Iris pigment epithelial cell (primary cell): Measurements from ENCODE around the gene MARK4.
"Not testable (repeated sequence)": the region's sequence is repeated elsewhere in the genome, so short reads cannot be mapped to it uniquely, and the experiment has no call there.

ENCODE experiments used
- DNase-seq: peaks from one replicate; pipeline ENCODE4 v3.0.0-alpha.2; 2011; ENCODE audit warnings: low read depth

MARK4 gene

GRCh38 chr19:45250832-45251451 lies at the start of gene MARK4:
Gene MARK4 (plus strand): TSS chr19:45251271. CDS start chr19:45251589, 318 bp downstream.
- DNase-seq: peak; percentile 45

GRCh38 chr19:45202637-45203036 lies 48.4 kb upstream of the MARK4 start:
- DNase-seq: no peak

DNA sequence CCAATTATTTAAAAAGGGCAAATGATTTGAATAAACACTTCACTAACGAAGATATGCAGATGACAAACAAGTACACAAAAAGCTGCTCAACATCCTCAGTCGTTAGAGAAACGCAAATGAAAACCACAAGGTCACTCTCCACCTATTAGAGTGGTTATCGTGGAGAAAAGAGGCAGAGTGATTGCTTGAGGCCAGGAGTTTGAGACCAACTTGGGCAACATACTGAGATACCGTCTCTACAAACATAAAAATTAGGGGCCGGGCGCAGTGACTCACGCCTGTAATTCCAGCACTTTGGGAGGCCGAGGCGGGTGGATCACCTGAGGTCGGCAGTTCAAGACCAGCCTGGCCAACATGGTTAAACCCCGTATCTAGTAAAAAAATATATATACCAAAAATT lies 45.3 kb upstream of the MARK4 start:
- no peak for DNase-seq

- DNase-seq: no peak
Observed at GRCh38 chr19:45206328-45206727, 44.7 kb upstream of the MARK4 start.

DNA sequence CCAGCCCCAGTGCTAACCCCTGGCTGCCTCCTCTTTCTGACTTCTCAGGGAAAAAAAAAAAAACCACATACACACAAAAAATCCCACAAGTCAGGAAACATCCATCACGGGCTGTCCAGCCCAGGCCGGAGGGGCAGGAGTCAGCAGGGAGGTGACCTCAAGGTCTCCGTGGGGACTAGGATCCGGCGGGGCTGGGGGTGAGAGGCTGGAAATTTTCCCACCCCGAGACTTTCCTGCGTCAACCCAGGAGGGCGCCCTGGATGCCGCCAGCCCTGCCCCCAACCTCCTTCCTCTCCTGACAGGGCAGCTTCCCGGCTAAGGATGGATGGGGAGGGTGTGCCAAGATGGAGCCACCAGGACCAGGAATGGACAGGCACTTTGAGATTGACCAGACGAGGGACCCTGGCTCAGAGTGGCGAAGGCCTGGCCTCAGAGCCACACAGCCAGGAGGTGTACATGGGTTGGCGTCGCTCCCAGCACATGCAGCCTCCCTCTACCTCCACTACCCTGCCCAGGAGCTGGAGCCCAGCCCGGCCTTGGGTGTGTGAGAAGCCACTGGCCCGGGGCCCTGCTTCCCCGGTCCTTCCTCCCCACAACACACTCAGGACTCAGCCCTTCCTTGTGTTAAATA lies 39.2 kb upstream of the MARK4 start:
- no peak for DNase-seq

DNA sequence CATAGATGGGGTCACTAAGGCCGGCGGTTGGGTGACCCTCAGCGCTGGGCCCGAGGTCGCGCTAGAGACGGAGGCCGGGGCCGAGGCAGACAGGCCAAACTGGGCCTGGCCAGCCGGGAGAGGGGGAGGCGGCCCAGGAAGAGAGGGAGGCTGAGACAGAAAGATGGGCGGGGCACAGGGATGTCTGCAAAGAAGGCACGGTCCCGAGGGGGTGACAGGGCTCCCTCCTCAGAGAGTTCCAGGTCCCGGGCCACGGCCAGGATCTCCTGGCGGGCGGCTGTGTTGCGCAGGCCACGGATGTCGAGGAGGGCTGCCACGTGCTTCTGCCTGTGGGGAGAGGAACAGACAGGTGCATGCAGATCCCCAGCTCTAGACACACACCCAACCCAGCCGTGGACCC lies 38.0 kb upstream of the MARK4 start:
- DNase-seq: no peak

DNA sequence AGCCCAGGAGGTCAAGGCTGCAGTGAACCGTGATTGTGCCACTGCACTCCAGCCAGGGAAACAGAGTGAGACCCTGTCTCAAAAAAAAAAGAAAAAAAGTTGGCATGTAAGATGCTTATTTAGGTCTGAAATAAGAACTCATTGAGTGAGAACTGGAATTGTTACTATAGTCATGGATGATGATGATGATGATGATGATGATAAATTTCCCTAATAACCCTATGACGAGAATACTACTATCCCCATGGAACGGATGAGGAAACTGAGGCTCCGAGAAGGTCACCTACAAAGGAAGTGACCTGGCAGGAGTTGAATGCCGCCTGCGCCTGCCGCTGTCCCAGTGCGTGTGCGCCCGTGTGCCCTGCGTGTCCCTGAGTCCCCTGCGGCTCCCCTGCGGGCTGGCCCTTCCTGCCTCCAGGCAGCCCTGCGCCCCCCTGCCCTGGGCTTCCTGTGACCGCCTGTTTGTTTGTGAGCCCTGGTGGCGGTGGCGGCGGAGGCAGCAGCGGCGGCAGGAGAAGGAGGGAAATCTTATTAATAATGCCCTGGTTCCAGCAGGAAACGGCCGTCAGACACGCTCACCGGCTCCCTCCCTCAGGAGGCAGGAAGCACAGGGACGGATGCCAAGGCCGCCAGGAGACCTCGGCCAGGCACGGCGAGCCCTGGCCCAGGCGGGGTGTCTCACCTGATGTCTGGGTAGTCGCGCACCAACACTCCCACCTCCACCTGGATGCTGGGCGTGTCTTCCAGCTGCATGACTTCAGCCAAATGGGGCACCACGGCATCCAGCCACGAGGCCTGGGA lies 35.5 kb upstream of the MARK4 start:
- DNase-seq: no peak

GRCh38 chr19:45216667-45217066 lies 34.4 kb upstream of the MARK4 start:
- DNase-seq: no peak

GRCh38 chr19:45217193-45217956 lies 33.7 kb upstream of the MARK4 start:
- DNase-seq: no peak

DNA sequence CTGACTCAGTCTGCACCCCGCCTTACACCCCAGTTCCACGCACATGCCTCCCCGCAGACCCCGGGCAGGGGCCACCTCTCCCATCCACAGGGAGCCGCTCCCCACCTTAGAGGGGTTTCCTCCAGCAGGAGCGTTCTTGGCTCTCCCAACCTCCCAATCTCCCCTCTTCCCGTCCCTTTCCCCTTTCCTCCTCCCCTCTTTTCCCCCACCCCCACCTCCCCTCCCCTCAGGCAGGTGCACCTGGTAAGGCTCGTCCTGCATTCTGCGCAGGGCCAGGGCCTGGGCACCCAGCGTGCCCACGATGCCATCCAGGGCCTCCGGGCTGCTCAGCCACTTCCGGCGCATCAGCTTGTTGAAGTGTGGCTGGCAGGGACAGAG lies 33.1 kb upstream of the MARK4 start:
- no peak for DNase-seq

DNA sequence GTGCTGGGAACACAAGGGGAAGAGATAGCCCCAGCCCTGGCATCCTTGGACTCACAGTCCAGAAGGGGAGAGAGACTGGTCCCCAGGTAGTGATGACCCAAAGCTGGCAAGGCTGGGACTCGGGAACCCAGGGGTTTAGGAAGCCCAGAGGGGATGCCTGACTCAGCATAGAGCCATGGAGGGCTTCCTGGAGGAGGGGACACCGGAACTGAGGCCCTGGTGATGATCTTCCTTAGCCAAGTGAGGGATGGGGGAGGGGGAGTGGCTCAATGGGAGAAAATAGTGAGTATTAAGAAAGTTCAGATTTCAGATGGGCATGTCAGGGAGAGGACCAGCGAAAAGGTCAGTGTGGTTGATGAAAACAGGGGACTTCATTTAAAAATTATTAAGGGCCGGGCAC lies 32.6 kb upstream of the MARK4 start:
- DNase-seq: no peak

DNA sequence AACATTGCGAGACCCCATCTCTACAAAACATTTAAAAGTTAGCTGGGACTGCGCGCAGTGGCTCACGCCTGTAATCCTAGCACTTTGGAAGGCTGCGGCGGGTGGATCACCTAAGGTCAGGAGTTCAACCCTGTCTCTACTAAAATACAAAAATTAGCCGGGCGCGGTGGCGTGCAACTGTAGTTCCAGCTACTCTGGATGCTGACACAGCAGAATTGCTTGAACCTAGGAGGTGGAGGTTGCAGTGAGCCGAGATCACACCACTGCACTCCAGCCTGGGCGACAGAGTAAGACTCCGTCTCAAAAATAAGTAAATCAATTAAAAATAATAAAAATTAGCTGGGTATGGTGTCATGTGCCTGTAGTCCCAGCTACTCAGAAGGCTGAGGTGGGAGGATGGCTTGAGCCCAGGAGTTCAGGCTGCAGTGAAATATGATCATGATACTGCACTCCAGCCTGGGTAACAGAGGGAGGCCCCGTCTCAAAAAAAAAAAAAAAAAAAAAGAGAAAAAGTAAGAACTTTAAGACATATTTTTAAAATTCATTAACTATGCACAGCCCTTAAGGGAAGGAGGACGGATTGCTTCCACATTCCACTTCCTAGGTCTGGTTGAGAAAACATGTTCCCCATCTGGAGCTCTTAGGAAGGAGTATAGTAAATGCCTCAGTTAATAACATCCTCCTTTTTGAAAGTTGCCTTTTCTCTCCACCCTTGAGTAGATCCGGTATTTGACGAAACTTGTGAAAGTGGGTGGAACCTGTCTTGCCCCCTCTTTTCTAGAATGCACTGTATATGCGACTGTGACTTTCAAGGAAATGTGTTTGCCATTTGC lies 31.9 kb upstream of the MARK4 start:
- DNase-seq: no peak

DNA sequence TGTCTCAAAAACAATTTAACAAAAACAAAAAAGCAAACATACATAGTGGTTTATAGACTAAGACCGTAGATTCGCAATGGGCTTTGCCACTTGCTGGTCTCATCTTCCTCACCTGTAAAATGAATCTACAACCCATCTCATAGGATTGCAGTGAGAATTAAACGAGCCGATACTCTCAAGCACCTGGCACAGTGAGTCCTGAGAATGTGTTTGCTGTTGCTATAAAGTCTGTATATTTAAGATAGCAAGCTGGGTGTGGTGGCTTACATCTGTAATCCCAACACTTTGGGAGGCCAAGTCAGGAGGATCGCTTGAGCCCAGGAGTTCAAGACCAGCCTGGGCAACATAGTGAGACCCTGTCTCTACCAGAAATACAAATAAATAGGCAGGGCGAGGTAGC lies 28.3 kb upstream of the MARK4 start:
- DNase-seq: no peak

DNA sequence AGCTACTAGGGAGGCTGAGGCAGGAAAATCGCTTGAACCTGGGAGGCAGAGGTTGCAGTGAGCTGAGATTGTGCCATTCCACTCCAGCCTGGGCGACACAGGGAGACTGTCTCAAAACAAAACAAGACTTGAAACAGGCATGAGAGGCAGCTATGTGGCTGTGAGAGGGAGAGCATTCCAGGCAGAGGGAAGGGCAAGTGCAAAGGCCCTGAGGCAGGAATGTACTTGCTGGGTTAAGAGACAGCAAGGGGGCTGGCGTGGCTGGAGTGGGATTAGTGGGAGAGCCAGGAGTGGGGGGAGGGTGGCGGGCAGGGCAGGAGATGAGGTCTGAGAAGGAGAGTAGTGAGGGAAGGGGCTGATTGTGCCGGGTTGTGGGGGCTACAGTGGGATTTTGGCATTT lies 27.2 kb upstream of the MARK4 start:
- DNase-seq: no peak

- DNase-seq: no peak
Observed at GRCh38 chr19:45224645-45225044, 26.4 kb upstream of the MARK4 start.

DNA sequence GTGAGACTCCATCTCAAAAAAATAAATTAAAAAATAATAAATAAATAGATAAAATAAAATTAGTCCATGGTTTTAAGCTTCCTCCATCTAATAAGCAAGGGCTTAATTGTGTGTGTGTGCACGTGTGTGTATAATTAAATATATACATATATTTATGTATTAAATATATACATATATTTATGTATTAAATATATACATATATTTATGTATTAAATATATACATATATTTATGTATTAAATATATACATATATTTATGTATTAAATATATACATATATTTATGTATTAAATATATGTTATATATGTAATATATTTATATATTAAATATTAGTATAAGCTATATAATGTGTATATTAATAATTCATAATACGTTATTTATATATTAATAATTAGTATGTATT lies 22.0 kb upstream of the MARK4 start:
- not testable (repeated sequence) for DNase-seq

GRCh38 chr19:45231891-45232290 lies 19.2 kb upstream of the MARK4 start:
- no peak for DNase-seq

DNA sequence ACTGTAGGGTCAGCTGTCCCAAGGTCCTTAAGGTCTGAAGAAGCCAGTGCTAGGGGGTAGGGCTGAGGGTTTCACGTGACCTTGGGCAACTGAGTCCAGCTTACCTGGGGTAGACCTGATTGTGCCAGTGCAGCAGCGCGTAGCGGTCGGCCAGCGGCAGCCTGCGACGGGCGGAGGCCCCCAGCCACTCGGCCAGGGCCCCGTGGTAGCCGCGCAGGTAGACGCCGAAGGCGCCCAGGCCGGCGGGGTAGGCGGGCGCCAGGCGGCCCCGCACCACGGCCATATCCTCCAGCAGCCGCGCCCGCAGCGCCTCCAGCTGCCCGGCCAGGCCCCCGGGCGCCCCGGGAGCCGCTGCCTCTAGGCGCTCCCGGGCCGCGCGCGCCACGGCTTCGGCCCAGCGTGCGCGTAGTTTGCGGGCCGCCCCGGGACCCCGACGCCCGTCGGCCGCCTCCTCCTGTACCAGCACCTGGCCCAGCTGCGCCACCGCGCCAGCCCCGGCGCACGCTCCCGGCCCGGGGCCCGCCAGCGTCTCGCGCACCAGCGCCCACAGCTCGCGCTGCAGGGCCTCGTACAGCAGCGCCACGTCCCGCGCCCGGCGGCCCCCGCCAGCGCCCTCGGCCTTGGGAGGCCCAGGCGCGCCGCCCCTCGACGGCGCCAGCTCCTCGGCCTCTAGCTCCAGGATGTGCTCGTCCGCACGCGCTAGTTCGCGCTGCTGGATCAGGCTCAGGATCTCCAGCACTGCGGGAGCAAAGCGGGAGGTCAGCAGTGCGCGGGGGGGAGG lies 16.8 kb upstream of the MARK4 start:
- no peak for DNase-seq

GRCh38 chr19:45235485-45235884 lies 15.6 kb upstream of the MARK4 start:
- no peak for DNase-seq

DNA sequence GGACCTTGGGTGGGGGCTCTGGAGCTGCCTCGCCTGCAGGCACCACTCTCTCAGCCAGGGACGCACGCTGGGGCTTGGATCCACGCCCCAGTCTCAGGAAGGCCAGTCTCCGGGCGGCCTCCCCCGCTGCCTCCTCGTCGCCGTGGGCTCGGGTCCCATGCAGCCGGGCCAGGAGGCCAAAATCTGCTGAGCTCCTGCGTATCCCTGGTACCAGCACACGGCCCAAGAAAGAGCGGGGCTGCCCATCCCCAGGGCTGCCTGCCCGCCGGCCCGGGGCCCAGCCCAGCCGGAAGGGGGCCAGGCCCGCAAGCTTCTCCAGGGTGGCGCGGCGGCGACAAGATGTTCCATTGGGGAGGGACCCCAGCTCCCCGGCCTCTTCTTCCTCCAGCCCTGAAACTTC lies 12.5 kb upstream of the MARK4 start:
- no peak for DNase-seq

DNA sequence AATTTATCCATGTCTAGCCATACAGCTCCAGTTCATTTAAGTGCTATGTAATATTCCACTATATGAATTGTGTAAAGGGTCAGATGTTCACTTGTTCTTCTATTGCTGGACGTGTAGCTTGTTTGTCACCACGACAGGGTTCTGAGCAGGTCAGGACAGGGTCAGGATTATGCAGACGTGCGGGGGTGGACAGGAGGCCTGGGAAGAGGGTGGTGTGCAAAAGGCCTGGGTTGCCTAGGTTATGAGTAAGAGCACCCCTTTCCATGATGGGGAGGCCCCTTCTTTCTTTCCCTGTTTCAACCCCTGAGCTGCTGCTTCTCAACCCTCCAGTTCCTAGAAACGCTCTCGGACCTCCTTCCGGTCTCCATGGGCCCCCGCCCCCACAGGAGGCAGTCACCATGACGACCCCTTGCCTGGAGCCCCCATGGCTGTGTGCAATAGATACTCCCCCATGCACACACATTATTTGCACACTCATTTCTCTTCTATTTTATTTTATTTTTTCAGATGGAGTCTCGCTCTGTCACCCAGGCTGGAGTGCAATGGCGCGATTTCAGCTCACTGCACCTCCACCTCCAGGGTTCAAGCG lies 7.8 kb upstream of the MARK4 start:
- no peak for DNase-seq
